HPDE6-E6E7 (cell line): Measurements from ENCODE around the gene ARF1.

Experiments used
- DNase-seq: peaks from one replicate; pipeline ENCODE4 v3.0.0; 2011; ENCODE audit warnings: missing footprints; ENCODE audit errors: extremely low spot score

ARF1 gene

GRCh38 chr1:228147768-228148167 is 65.3 kb downstream of the ARF1 start:
- DNase-seq = no peak

DNA sequence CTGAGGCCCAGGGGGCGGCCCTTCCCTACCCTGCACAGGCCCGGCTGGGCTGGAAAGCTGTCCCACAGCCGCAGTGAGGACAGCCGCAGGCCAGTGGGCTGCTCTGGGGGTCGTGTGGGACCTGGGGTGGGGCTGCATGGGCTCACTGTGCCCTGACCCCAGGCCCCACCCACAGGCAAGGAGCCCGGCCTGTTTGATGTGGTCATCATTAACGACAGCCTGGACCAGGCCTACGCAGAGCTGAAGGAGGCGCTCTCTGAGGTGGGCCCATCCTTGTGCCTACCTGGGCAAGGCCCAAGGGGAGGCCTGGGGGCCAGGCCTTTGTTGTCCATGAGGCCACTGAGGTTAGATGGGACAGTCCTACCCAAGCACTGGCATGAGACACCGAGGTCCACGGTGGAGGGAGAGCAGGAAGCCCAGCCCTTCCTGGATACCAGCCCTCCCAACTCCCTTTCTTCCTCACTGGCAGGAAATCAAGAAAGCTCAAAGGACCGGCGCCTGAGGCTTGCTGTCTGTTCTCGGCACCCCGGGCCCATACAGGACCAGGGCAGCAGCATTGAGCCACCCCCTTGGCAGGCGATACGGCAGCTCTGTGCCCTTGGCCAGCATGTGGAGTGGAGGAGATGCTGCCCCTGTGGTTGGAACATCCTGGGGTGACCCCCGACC is 65.8 kb downstream of the ARF1 start:
- no peak for DNase-seq
